ENCODE measurements around the gene MAP2. TPM values are rescaled to one million over a fixed set of nuclear protein-coding genes. Genes with fewer than 3 reads are reported as not detected.

MAP2 gene
- total RNA-seq, 1 experiment from 2014 or later, result 7.6 TPM

DNA sequence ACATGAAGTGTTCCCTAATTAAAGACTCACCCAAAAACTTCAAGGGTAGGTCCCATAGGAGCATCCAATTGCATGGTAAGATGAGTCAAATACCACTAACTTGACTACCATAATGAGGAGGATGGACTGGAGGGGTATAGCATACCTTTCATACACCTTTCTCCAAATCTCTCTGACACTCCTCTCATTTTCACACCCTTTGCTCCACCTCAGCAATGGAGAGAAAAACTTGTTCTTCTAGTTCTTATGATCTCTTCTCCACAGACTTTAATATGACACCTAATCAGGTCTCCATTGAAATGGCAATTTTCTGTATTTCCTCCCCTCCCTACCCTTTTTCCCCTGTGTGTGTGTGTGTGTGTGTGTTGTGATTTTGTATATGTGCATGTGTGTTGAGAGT is 41.1 kb upstream of the MAP2 start:
- no peak overlapping the region for H3K4me3 Mint-ChIP-seq
- TF ChIP-seq GRHL2 (CRISPR knock-in tag; IDR thresholded peaks at IDR 0.05; ENCODE audit: insufficient replicate concordance, severe bottlenecking) (no peak), TCF7 (CRISPR knock-in tag; IDR thresholded peaks at IDR 0.05; ENCODE audit: low read depth) (no peak), JAZF1 (CRISPR knock-in tag; IDR thresholded peaks at IDR 0.05) (no peak), NFATC4 (CRISPR knock-in tag; IDR thresholded peaks at IDR 0.05) (no peak), ZNF416 (CRISPR knock-in tag; IDR thresholded peaks at IDR 0.05) (no peak)
- TF ChIP-seq, protein P1, sequence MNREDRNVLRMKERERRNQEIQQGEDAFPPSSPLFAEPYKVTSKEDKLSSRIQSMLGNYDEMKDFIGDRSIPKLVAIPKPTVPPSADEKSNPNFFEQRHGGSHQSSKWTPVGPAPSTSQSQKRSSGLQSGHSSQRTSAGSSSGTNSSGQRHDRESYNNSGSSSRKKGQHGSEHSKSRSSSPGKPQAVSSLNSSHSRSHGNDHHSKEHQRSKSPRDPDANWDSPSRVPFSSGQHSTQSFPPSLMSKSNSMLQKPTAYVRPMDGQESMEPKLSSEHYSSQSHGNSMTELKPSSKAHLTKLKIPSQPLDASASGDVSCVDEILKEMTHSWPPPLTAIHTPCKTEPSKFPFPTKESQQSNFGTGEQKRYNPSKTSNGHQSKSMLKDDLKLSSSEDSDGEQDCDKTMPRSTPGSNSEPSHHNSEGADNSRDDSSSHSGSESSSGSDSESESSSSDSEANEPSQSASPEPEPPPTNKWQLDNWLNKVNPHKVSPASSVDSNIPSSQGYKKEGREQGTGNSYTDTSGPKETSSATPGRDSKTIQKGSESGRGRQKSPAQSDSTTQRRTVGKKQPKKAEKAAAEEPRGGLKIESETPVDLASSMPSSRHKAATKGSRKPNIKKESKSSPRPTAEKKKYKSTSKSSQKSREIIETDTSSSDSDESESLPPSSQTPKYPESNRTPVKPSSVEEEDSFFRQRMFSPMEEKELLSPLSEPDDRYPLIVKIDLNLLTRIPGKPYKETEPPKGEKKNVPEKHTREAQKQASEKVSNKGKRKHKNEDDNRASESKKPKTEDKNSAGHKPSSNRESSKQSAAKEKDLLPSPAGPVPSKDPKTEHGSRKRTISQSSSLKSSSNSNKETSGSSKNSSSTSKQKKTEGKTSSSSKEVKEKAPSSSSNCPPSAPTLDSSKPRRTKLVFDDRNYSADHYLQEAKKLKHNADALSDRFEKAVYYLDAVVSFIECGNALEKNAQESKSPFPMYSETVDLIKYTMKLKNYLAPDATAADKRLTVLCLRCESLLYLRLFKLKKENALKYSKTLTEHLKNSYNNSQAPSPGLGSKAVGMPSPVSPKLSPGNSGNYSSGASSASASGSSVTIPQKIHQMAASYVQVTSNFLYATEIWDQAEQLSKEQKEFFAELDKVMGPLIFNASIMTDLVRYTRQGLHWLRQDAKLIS (CRISPR knock-in tag; IDR thresholded peaks at IDR 0.05; ENCODE audit: borderline replicate concordance), result no peak
- TF ChIP-seq, protein P2, sequence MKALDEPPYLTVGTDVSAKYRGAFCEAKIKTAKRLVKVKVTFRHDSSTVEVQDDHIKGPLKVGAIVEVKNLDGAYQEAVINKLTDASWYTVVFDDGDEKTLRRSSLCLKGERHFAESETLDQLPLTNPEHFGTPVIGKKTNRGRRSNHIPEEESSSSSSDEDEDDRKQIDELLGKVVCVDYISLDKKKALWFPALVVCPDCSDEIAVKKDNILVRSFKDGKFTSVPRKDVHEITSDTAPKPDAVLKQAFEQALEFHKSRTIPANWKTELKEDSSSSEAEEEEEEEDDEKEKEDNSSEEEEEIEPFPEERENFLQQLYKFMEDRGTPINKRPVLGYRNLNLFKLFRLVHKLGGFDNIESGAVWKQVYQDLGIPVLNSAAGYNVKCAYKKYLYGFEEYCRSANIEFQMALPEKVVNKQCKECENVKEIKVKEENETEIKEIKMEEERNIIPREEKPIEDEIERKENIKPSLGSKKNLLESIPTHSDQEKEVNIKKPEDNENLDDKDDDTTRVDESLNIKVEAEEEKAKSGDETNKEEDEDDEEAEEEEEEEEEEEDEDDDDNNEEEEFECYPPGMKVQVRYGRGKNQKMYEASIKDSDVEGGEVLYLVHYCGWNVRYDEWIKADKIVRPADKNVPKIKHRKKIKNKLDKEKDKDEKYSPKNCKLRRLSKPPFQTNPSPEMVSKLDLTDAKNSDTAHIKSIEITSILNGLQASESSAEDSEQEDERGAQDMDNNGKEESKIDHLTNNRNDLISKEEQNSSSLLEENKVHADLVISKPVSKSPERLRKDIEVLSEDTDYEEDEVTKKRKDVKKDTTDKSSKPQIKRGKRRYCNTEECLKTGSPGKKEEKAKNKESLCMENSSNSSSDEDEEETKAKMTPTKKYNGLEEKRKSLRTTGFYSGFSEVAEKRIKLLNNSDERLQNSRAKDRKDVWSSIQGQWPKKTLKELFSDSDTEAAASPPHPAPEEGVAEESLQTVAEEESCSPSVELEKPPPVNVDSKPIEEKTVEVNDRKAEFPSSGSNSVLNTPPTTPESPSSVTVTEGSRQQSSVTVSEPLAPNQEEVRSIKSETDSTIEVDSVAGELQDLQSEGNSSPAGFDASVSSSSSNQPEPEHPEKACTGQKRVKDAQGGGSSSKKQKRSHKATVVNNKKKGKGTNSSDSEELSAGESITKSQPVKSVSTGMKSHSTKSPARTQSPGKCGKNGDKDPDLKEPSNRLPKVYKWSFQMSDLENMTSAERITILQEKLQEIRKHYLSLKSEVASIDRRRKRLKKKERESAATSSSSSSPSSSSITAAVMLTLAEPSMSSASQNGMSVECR (CRISPR knock-in tag; IDR thresholded peaks at IDR 0.05; ENCODE audit: borderline replicate concordance), result no peak
- TF ChIP-seq, protein P3, sequence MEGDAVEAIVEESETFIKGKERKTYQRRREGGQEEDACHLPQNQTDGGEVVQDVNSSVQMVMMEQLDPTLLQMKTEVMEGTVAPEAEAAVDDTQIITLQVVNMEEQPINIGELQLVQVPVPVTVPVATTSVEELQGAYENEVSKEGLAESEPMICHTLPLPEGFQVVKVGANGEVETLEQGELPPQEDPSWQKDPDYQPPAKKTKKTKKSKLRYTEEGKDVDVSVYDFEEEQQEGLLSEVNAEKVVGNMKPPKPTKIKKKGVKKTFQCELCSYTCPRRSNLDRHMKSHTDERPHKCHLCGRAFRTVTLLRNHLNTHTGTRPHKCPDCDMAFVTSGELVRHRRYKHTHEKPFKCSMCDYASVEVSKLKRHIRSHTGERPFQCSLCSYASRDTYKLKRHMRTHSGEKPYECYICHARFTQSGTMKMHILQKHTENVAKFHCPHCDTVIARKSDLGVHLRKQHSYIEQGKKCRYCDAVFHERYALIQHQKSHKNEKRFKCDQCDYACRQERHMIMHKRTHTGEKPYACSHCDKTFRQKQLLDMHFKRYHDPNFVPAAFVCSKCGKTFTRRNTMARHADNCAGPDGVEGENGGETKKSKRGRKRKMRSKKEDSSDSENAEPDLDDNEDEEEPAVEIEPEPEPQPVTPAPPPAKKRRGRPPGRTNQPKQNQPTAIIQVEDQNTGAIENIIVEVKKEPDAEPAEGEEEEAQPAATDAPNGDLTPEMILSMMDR (IDR thresholded peaks at IDR 0.05), result no peak
- TF ChIP-seq, protein P4, sequence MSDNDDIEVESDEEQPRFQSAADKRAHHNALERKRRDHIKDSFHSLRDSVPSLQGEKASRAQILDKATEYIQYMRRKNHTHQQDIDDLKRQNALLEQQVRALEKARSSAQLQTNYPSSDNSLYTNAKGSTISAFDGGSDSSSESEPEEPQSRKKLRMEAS (CRISPR knock-in tag; IDR thresholded peaks at IDR 0.05), result no peak
- TF ChIP-seq, protein P5, sequence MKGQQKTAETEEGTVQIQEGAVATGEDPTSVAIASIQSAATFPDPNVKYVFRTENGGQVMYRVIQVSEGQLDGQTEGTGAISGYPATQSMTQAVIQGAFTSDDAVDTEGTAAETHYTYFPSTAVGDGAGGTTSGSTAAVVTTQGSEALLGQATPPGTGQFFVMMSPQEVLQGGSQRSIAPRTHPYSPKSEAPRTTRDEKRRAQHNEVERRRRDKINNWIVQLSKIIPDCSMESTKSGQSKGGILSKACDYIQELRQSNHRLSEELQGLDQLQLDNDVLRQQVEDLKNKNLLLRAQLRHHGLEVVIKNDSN (CRISPR knock-in tag; IDR thresholded peaks at IDR 0.05), result no peak
- TF ChIP-seq, protein P6, sequence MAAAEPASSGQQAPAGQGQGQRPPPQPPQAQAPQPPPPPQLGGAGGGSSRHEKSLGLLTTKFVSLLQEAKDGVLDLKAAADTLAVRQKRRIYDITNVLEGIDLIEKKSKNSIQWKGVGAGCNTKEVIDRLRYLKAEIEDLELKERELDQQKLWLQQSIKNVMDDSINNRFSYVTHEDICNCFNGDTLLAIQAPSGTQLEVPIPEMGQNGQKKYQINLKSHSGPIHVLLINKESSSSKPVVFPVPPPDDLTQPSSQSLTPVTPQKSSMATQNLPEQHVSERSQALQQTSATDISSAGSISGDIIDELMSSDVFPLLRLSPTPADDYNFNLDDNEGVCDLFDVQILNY (CRISPR knock-in tag; IDR thresholded peaks at IDR 0.05), result no peak
- ChIA-PET POLR2A (no interaction called here), CTCF (no interaction called here)
- H3K27me3 Mint-ChIP-seq (ENCODE audit: low read depth), result no peaks in the 10 kb centered on the region
- peaks cover 9% of the 10 kb centered on the region for H3K4me1 Mint-ChIP-seq
- no peak for DNase-seq (ENCODE audit: low spot score)
- ATAC-seq, result no peak
- no peaks in the 10 kb centered on the region for H3K36me3 Mint-ChIP-seq
- no peak overlapping the region for H3K27ac Mint-ChIP-seq
- H3K9me3 Mint-ChIP-seq, result peaks cover 5% of the 10 kb centered on the region; the same call in 1 of the 2 replicates

DNA sequence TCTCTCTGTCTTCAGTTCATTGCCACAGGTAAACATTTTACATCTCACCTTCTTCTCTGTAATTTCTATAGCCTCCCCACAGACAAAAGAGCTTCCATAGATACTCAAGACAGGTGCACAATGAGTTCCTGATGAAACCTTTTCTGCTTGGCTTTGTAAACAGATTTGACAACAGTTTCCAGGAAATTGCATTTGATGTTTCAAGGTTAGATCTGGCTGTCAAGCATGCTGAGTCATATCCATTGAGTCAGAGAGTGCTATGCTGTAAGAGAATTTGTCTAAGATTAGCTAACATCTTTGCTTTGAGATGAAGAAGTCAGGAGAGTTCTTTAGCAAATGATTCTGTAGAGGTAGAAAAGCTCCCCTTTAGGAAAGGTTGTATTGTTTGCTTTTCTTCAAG is 40.6 kb upstream of the MAP2 start:
- ATAC-seq, result no peak
- TF ChIP-seq, protein P7, sequence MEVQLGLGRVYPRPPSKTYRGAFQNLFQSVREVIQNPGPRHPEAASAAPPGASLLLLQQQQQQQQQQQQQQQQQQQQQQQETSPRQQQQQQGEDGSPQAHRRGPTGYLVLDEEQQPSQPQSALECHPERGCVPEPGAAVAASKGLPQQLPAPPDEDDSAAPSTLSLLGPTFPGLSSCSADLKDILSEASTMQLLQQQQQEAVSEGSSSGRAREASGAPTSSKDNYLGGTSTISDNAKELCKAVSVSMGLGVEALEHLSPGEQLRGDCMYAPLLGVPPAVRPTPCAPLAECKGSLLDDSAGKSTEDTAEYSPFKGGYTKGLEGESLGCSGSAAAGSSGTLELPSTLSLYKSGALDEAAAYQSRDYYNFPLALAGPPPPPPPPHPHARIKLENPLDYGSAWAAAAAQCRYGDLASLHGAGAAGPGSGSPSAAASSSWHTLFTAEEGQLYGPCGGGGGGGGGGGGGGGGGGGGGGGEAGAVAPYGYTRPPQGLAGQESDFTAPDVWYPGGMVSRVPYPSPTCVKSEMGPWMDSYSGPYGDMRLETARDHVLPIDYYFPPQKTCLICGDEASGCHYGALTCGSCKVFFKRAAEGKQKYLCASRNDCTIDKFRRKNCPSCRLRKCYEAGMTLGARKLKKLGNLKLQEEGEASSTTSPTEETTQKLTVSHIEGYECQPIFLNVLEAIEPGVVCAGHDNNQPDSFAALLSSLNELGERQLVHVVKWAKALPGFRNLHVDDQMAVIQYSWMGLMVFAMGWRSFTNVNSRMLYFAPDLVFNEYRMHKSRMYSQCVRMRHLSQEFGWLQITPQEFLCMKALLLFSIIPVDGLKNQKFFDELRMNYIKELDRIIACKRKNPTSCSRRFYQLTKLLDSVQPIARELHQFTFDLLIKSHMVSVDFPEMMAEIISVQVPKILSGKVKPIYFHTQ (CRISPR knock-in tag; IDR thresholded peaks at IDR 0.05), result no peak
- TF ChIP-seq GABPB1 (CRISPR knock-in tag; IDR thresholded peaks at IDR 0.05) (peak; percentile 92), NFATC4 (CRISPR knock-in tag; IDR thresholded peaks at IDR 0.05) (no peak), TEAD1 (CRISPR knock-in tag; IDR thresholded peaks at IDR 0.05) (no peak)
- Mint-ChIP-seq H3K4me1 (peaks cover 9% of the 10 kb centered on the region), H3K27ac (no peak overlapping the region), H3K4me3 (no peak overlapping the region), H3K9me3 (peaks cover 7% of the 10 kb centered on the region; the same call in 1 of the 2 replicates), H3K27me3 (ENCODE audit: low read depth) (no peaks in the 10 kb centered on the region), H3K36me3 (no peaks in the 10 kb centered on the region)
- CTCF ChIA-PET, result no interaction called here
- POLR2A ChIA-PET, result no interaction called here
- DNase-seq (ENCODE audit: low spot score), result no peak
